Neural crest cell (in vitro differentiated cells): ENCODE data around the gene PRRX1. TPM values are rescaled to one million over a fixed set of nuclear protein-coding genes. Genes with fewer than 3 reads are reported as not detected.

Experiments
- DNase-seq: peaks from one replicate; pipeline ENCODE4 v3.0.0; 2021; ENCODE audit warnings: low read depth, mixed read lengths, low spot score
- H3K27ac Mint-ChIP-seq: one replicate; pipeline ENCODE4 v1.8.0; 2021; ENCODE audit warnings: mild to moderate bottlenecking, mixed read lengths; ENCODE audit not compliant: unreplicated experiment
- H3K27me3 Mint-ChIP-seq: 2 replicates; pipeline ENCODE4 v1.8.0; 2021; ENCODE audit warnings: low read depth, mild to moderate bottlenecking, mixed read lengths
- H3K36me3 Mint-ChIP-seq: 2 replicates; pipeline ENCODE4 v1.8.0; 2021; ENCODE audit warnings: low read depth, mild to moderate bottlenecking, mixed read lengths
- H3K4me1 Mint-ChIP-seq: 2 replicates; pipeline ENCODE4 v1.8.0; 2021; ENCODE audit warnings: mixed read lengths
- H3K4me3 Mint-ChIP-seq: one replicate; pipeline ENCODE4 v1.8.0; 2021; ENCODE audit warnings: mild to moderate bottlenecking, mixed read lengths
- H3K9me3 Mint-ChIP-seq: 2 replicates; pipeline ENCODE4 v1.8.0; 2021; ENCODE audit warnings: mixed read lengths
- CTCF ChIP-seq: fragments of 200-600 bp; sonication (generic); conservative IDR thresholded peaks from 2 replicates; pipeline ENCODE4 v1.5.0; 2021; ENCODE audit warnings: antibody characterized with exemption, mild to moderate bottlenecking
- total RNA-seq: library from RNA; stranded (reverse); gene quantifications from 2 replicates; pipeline ENCODE4 v1.2.1, GENCODE V29; 2021

The PRRX1 gene
- total RNA-seq, 1 donor from 2014 or later, result 4.1 TPM

GRCh38 chr1:170620164-170620563 is 43.8 kb upstream of the PRRX1 start:
- peaks cover 3% of the 10 kb centered on the region for H3K27me3 Mint-ChIP-seq
- H3K27ac Mint-ChIP-seq, result no peak overlapping the region
- no peak for DNase-seq
- no peak overlapping the region for H3K4me3 Mint-ChIP-seq
- H3K9me3 Mint-ChIP-seq, result peaks cover 6% of the 10 kb centered on the region
- H3K4me1 Mint-ChIP-seq, result no peaks in the 10 kb centered on the region
- no peak for TF ChIP-seq CTCF
- H3K36me3 Mint-ChIP-seq, result no peaks in the 10 kb centered on the region

- Mint-ChIP-seq H3K9me3 (peaks cover 4% of the 10 kb centered on the region), H3K4me3 (no peak overlapping the region)
Measured at GRCh38 chr1:170623171-170623570, 40.8 kb upstream of the PRRX1 start.

GRCh38 chr1:170624146-170624545 is 39.8 kb upstream of the PRRX1 start:
- TF ChIP-seq CTCF, result no peak
- Mint-ChIP-seq H3K9me3 (peaks cover 6% of the 10 kb centered on the region), H3K27me3 (peaks cover 8% of the 10 kb centered on the region), H3K4me3 (no peak overlapping the region), H3K36me3 (no peaks in the 10 kb centered on the region), H3K27ac (no peak overlapping the region), H3K4me1 (no peaks in the 10 kb centered on the region)
- no peak for DNase-seq

More at GRCh38 chr1:170623171-170623570, 40.8 kb upstream of the PRRX1 start:
- H3K27me3 Mint-ChIP-seq, result peaks cover 3% of the 10 kb centered on the region
- no peaks in the 10 kb centered on the region for H3K36me3 Mint-ChIP-seq
- no peaks in the 10 kb centered on the region for H3K4me1 Mint-ChIP-seq
- DNase-seq, result no peak
- TF ChIP-seq CTCF, result no peak
- no peak overlapping the region for H3K27ac Mint-ChIP-seq

GRCh38 chr1:170630977-170631376 is 33.0 kb upstream of the PRRX1 start:
- H3K36me3 Mint-ChIP-seq, result no peaks in the 10 kb centered on the region
- TF ChIP-seq CTCF, result no peak
- peaks cover 5% of the 10 kb centered on the region for H3K4me1 Mint-ChIP-seq
- no peak overlapping the region for H3K27ac Mint-ChIP-seq
- peaks cover 8% of the 10 kb centered on the region for H3K27me3 Mint-ChIP-seq
- H3K9me3 Mint-ChIP-seq, result peaks cover 2% of the 10 kb centered on the region
- H3K4me3 Mint-ChIP-seq, result no peak overlapping the region
- DNase-seq, result no peak

GRCh38 chr1:170634293-170634692 is 29.6 kb upstream of the PRRX1 start:
- TF ChIP-seq CTCF, result no peak
- peaks cover 2% of the 10 kb centered on the region for H3K27me3 Mint-ChIP-seq
- H3K27ac Mint-ChIP-seq, result no peak overlapping the region
- H3K9me3 Mint-ChIP-seq, result peaks cover 5% of the 10 kb centered on the region
- no peaks in the 10 kb centered on the region for H3K36me3 Mint-ChIP-seq
- no peak overlapping the region for H3K4me3 Mint-ChIP-seq
- no peak for DNase-seq
- peaks cover 5% of the 10 kb centered on the region for H3K4me1 Mint-ChIP-seq
